HG02610 (cell line): ENCODE data around the gene AEBP1.
A peak's percentile ranks its signal among the peaks of the same experiment; 100 is the strongest.
"Not testable (repeated sequence)": the region's sequence is repeated elsewhere in the genome, so short reads cannot be mapped to it uniquely, and the experiment has no call there.

Experiments
- ATAC-seq: cut with Tn5 transposase; IDR thresholded peaks from one replicate; pipeline ENCODE4 v1.9.1; 2021; ENCODE audit warnings: mild to moderate bottlenecking, moderate library complexity; ENCODE audit not compliant: unreplicated experiment

AEBP1 gene

GRCh38 chr7:44116087-44116788 is 12.1 kb downstream of the AEBP1 start:
- ATAC-seq = no peak

DNA sequence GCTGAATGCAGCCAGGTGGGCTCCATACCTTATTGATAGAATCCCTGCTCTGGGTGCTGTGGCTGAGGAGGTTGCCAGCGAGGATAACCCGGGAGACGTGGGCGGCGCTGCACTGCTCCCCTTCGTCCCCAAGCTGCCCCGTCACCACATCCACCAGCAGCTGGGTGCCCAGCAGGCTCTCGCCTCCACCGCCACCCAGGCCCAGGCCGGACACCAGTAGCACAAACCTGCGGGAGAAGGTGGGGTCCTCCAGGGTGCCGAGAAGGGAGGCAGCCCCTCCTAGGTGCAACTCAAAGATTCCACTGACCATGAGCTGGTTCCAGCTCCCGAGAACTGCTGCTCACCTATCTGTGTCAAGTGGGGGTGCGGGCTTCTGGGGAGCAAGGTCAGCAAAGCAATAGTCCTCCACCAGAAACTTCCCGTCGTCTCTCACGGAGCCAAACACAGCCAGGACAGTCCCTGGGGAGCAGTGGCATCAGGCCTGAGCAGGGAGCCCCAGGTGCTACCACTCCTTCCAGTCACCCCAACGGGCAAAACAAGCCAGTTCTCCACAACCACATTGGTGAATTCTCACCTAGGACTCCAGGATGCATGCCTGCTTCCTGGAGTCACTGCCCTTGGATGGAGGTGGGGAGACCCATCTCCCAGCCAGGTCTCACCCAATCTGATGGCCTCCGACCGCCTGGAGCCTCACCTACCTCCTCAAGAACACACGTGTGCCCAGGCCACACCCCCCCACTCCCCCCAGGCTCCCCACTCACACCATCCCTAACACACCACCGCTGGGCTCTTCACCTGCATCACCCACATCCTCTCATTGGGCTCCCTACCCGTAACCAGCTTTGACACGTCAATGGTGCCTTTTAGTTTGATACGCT is 12.9 kb downstream of the AEBP1 start:
- ATAC-seq = no peak

- no peak for ATAC-seq
Measured at GRCh38 chr7:44117801-44118429, 13.8 kb downstream of the AEBP1 start.

DNA sequence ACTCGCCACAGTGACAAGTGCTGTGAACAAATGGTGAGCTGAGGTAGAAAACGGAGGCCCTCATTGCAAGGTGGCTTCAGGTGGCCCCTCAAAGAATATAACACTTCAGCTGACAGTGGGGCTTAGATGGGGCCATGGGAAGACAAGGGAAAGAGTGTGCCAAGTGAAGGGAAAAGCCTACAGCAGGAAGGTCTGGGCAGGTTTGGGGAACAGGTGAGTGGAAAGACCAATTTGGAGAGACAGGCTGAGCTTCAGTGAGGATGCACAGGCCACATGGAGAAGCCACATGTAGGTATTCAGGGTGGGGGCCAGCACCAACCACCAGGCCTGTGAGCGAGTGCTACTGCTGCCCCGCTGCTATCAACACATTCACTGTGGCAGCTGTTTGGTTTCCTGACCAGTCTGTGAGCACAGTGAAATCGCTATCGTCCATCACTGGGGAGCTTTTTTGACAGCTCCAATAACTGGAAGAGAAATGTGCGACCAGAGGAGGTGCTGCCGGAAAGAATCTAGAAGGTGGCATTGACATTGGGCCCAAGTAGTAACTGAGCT is 15.8 kb downstream of the AEBP1 start:
- no peak for ATAC-seq

GRCh38 chr7:44120395-44120794 is 16.2 kb downstream of the AEBP1 start:
- no peak for ATAC-seq

- no peak for ATAC-seq
Measured at GRCh38 chr7:44121761-44122420, 17.7 kb downstream of the AEBP1 start.

GRCh38 chr7:44122529-44122928 is 18.4 kb downstream of the AEBP1 start:
- ATAC-seq = no peak

DNA sequence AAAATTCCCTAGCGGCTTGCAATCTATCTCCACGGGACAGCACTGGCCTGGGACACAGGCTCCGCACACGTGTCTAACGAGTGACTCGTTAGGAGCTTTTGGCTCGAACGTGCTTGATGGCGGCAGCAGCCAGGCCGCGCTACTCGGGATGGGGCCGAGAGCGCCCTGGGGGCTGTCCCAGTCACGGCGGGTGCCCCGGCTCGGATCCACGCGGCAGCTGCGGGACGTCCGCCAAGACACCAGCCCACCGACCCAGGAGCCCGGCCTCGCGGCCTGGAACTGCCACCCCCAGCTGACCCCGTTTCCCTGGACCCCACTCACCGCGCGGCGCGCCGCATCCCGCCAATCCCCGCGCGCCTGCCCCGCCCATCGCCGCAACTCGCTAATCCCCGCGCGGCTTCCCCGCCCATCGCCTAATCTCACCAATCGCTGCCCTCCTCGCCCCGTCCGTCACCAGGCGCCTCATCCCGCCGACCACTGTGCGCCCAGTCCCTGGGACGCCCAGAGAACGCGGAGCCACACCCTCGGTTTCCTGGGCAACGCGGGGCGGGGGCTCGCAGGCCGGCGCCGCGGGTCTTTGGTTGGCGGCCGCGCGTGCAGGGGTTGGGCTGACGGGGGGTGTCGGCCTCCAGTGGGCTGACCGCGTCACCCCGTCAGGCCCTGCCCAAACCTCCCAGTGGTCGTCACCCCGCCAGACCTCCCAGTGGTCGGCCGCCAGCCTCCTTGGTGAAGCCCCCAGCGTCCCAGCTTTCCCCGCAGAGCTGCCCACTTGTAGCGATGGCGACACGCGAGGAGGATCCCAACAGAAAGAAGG is 19.3 kb downstream of the AEBP1 start, which contains the start of gene POLD2:
TSS of gene POLD2 (minus strand) at position 359 of the 814 bp plus-strand sequence. CDS start 1,495 bp downstream, outside the sequence.
- ATAC-seq = peak; percentile 99

- no peak for ATAC-seq
Measured at GRCh38 chr7:44124822-44125202, 20.7 kb downstream of the AEBP1 start.

DNA sequence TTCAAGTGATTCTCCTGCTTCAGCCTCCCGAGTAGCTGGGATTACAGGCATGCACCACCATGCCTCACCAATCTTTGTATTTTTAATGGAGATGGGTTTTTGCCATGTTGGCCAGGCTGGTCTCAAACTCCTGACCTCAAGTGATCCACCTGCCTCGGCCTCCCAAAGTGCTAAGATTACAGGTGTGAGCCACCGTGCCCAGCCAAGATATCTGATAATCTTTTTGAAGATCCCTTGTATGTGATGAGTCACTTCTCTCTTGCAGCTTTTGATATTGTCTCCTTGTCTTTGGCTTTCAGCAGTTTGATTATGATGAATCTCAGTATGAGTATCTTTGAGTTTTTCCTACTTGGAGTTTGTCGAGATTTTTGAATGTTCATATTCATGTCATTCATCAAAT is 22.4 kb downstream of the AEBP1 start:
- not testable (repeated sequence) for ATAC-seq

DNA sequence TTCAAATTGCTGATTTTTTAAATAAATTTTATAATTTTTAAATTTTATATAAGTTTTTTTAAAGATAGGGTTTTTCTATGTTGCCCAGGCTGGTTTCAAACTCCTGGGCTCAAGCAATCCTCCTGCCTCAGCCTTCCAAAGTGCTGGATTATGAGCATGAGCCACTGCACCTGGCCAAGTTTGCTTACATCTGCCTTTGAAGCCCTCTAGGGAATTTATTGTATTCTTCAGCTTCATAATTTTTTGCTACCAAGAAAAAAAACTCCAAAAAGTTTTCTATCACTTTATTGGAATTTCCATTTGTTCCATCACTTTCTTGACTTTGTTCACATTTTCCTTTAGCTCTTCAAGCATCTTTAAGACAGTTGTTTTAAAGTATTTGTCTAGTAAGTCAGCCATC is 23.0 kb downstream of the AEBP1 start:
- no peak for ATAC-seq

- ATAC-seq = no peak
Measured at GRCh38 chr7:44128721-44129582, 24.8 kb downstream of the AEBP1 start.

GRCh38 chr7:44131173-44132029 is 27.3 kb downstream of the AEBP1 start:
- no peak for ATAC-seq

DNA sequence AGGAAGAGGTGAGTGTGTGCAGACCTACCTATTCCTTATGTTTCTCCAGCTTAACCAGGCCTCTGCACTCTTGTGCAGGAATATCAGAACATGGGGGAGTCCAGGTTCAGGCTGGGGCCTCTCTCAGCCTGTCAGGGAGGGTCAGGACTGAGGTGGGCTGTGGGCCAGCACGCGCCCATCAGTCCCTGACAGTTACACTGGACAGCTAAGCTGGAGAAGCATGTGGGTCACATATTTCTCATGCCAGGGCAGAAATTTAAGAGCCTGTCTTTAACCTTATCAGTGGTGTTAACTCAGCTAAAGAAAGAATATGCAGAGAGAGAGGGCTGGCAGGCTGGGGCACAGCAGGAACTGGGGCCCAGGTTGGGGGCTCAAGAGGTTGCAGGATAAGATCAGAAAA is 27.9 kb downstream of the AEBP1 start:
- ATAC-seq = no peak

GRCh38 chr7:44133295-44133694 is 29.1 kb downstream of the AEBP1 start:
- ATAC-seq = no peak

DNA sequence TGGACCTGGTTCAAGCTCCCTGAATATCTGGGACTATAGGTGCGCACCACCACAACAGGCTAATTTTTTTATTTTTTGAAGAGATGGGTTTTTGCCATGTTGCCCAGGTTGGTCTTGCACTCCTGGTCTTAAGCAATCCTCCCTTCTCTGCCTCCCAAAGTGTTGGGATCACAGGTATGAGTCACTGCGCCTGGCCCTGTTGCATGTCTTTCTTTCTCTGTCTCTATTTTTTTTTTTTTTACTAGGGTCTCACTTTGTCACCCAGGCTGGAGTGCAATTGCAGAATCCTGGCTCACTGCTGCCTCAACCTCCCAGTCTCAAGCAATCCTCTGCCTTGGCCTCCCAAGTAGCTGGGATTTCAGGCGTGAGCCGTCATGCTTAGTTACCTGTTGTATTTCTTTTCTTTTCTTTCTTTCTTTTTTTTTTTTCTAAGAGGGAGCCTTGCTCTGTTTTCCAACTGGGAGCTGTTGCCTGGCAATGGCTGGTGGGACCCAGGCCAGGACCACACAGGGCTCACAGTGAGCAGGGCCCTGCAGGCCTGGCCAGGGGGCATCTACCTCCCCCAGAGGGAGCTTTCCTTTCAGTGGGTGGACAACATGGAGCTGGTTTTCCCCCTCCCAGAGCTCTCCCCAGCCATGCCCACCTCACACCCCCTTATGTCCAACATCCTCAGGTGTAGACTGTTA is 30.9 kb downstream of the AEBP1 start:
- ATAC-seq = no peak

GRCh38 chr7:44136731-44137130 is 32.6 kb downstream of the AEBP1 start:
- no peak for ATAC-seq

DNA sequence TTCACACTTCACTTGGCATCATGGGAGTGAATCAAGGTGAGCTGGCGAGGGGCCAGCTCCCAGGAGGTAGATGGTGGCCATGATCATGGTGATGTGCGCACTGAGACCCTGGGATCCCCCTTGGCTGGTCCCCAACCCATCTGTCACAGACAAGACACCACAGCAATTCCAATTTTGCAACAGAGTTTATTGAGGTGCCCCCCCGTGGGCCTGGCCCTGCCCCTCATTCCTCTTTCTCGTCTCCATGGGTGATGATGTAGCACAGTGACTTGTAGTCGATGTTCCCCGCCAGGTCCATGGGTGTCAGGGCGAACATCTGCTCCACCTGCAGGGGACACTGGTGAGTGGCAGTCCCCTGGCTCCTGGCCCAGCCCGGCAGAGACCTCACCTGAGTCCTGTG is 34.6 kb downstream of the AEBP1 start:
- ATAC-seq = no peak
